Measurements from ENCODE around the gene TJAP1. TPM values are rescaled to one million over a fixed set of nuclear protein-coding genes. Genes with fewer than 3 reads are reported as not detected.

Gene TJAP1
- total RNA-seq = 6.9 TPM

GRCh38 chr6:43477235-43478007, at the start of gene TJAP1:
Gene TJAP1 (plus strand): TSS chr6:43477570. CDS start chr6:43499002, 21,432 bp downstream.

GRCh38 chr6:43455531-43456428, 21.6 kb upstream of the TJAP1 start, which contains the start of gene DLK2:
Gene DLK2 (minus strand): TSS chr6:43455548. CDS start chr6:43454825, 723 bp downstream.

GRCh38 chr6:43509984-43510826, 32.8 kb downstream of the TJAP1 start, which contains the start of gene LRRC73:
Gene LRRC73 (minus strand): TSS chr6:43510346. CDS start chr6:43509785, 561 bp downstream.

GRCh38 chr6:43516697-43517504, 39.5 kb downstream of the TJAP1 start, which contains the start of the genes POLR1C and YIPF3:
Gene POLR1C (plus strand): TSS chr6:43517089. CDS start chr6:43517110, 21 bp downstream.
Gene YIPF3 (minus strand): TSS chr6:43516926. CDS start chr6:43516807, 119 bp downstream.

Small RNA genes lying within 50 kb of the gene (small RNA-seq; reads per million reads assigned to genes)
- gene MIR6780B (ENCODE audit: low replicate concordance) (not detected), gene RF00426 (ENCODE audit: low replicate concordance) (not detected), gene RNU6-1113P (ENCODE audit: low replicate concordance) (not detected)

Other genes starting within 250 kb of the TJAP1 start
- 14.4 TPM for gene DNPH1, start 248.1 kb upstream of the TJAP1 start, total RNA-seq
- 26.3 TPM for gene TTBK1, start 234.1 kb upstream of the TJAP1 start, total RNA-seq
- gene SLC22A7, start 179.3 kb upstream of the TJAP1 start, total RNA-seq = 1.9 TPM
- 16.6 TPM for gene CRIP3, start 168.7 kb upstream of the TJAP1 start, total RNA-seq
- gene ZNF318, start 107.9 kb upstream of the TJAP1 start, total RNA-seq = 38.5 TPM
- gene ABCC10, start 50.0 kb upstream of the TJAP1 start, total RNA-seq = 33.5 TPM
- gene DLK2, start 22.0 kb upstream of the TJAP1 start, total RNA-seq = 8.5 TPM
- 4.1 TPM for gene LRRC73, start 32.8 kb downstream of the TJAP1 start, total RNA-seq
- gene YIPF3, start 39.4 kb downstream of the TJAP1 start, total RNA-seq = 71.4 TPM
- gene POLR1C, start 39.5 kb downstream of the TJAP1 start, total RNA-seq = 29.4 TPM
- 62.0 TPM for gene XPO5, start 98.5 kb downstream of the TJAP1 start, total RNA-seq
- gene POLH, start 98.6 kb downstream of the TJAP1 start, total RNA-seq = 17.8 TPM
- gene GTPBP2, start 151.7 kb downstream of the TJAP1 start, total RNA-seq = 65.7 TPM
- 20.7 TPM for gene MAD2L1BP, start 158.3 kb downstream of the TJAP1 start, total RNA-seq
- 6.9 TPM for gene RSPH9, start 167.5 kb downstream of the TJAP1 start, total RNA-seq
- 21.6 TPM for gene MRPS18A, start 210.2 kb downstream of the TJAP1 start, total RNA-seq

Measured in parietal lobe (tissue), 2 donors.